GM19468 (cell line): ENCODE measurements around the gene MRFAP1L1.
"Not testable (repeated sequence)": the region's sequence is repeated elsewhere in the genome, so short reads cannot be mapped to it uniquely, and the experiment has no call there.

Experiments
- ATAC-seq: cut with Tn5 transposase; IDR thresholded peaks from one replicate; pipeline ENCODE4 v1.9.1; 2021; ENCODE audit warnings: mild to moderate bottlenecking, moderate library complexity, moderate number of reproducible peaks; ENCODE audit not compliant: unreplicated experiment; ENCODE audit errors: extremely low read depth

MRFAP1L1 gene

GRCh38 chr4:6739920-6740319 lies 30.3 kb upstream of the MRFAP1L1 start:
- no peak for ATAC-seq

DNA sequence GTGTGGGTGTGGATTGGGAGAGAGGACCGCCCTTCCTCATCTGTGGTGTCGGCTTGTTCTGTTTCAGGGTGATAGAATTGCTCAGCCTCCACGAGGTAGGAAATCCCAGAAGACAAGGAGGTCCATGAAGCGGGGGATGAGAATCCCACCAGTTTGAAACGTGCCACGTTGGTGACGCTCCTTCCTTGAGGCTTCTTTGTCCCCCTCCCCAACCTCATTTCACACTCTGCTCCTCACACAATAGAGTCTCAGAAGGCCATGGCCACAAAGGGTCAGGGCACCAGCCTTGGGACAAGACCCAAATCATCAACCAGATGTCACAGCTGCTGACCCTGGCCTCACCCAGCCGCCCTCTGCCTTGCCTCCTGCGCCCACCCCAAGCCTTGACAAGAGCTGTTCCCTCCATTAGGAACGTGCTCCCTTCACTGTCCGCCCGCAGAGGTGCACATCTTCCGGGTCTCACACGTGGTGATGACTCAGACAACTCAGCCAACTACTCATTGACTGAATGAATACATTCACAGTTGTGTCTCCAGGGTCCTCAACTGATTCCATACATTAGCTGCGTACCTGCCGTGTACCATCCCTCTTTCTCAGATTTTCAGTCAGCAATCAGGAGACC lies 24.6 kb upstream of the MRFAP1L1 start:
- no peak for ATAC-seq

DNA sequence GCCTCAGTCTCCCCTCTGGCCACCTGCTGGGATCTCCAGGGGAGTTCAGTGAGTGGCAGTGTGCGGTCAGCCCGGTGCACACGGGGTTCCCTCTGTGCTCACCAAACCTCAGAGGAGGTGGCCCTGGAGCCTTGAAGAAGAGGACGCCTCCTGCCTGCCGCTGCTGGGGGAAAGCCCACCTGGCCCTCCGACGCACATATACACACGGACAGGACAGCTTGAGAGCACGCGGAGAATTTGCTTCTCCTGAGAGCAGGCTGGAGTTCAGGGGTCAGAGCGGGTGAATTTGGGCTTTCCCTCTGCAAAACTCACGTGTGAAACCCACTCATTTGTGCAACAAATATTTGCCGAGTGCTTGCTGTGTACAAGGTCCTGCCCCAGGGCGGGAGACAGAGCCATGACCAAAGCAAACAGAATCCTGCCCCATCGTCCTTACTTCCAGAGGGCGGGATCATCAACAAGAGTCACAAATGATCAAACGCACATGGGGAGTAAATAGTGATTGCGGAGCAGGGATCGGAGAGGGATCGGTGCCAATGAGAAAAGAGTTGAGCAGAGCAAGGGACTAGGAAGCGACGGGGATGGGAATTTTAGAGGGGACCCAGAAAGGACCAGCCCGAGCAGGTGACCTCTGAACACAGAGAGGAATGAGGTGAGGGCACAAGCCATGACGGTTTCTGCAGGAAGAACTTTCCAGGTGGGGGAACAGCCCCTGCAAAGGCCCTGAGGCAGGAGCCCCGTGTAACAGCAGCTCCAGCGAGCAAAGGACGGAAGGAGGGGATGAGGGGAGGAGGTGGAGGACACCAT lies 23.9 kb upstream of the MRFAP1L1 start:
- no peak for ATAC-seq

GRCh38 chr4:6732441-6733357 lies 23.0 kb upstream of the MRFAP1L1 start:
- no peak for ATAC-seq

- ATAC-seq: no peak
Observed at GRCh38 chr4:6731780-6732179, 22.1 kb upstream of the MRFAP1L1 start.

DNA sequence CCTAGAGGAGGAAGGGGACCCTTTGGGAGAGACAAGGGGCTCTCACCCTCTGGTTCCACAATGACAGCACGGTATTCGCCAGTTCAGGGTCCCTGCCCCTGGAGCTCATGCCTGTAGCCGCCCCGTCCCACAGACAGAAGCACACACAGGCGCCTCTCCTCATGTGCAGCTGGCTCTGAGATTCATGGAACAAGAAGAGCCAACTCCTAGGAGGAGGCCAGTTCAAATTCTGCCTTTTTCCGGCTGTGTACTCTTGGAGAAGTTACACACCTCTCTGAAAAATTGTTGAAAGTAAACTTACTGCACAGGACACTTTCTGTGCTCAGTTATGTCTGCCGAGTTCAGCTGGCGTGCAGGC lies 21.6 kb upstream of the MRFAP1L1 start:
- ATAC-seq: no peak

GRCh38 chr4:6730603-6731317 lies 21.1 kb upstream of the MRFAP1L1 start:
- ATAC-seq: no peak

GRCh38 chr4:6728320-6729029 lies 18.8 kb upstream of the MRFAP1L1 start:
- no peak for ATAC-seq

- no peak for ATAC-seq
Observed at GRCh38 chr4:6727943-6728250, 18.2 kb upstream of the MRFAP1L1 start.

GRCh38 chr4:6727081-6727942 lies 17.6 kb upstream of the MRFAP1L1 start:
- no peak for ATAC-seq

DNA sequence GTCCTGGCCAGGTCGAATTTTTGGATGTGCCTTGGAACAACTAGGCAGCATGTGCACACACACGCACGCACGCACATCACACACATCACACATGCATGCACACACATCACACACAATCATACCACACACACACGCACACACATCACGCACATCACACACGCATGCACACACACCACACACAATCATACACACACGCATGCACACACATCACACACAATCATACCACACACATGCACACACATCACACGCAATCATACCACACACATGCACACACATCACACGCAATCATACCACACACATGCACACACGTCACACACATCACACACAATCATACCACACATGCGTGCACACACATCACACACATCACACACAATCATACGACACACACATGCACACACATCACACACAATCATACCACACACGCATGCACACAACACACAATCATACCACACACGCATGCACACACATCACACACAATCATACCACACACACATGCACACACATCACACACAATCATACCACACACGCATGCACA lies 15.8 kb upstream of the MRFAP1L1 start:
- not testable (repeated sequence) for ATAC-seq

DNA sequence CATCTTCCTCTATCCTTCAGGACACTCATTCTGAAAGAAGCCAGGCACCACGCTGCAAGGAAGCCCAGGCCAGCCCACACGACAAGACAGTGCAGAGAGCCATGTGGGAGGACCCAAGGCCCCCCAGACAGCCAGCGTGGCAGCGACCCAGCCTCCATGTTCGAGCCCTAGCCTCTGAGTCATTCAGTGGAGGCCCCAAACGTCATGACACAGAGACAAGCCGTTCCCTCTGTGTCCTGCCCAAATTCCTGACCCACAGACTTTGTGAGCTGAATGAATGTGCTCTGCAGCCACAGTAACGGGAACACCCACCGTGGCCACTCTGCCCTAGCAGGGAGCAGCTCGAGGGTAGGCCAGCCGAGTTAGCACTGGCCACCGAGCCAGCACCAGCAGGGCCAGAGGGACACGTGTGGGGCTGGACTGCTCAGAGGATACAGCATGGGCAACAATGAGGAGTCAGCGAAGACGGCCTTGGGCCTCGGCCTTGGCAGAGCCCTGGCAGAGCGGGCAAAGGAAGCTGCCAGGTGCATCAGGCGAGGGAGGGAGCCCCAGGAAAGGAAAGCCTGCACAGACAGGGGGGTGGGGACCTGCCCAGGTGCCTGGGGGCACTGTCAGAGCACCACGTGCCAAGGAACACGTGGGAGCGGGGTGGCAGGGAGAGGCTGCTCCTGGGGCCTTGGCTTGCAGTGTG lies 14.9 kb upstream of the MRFAP1L1 start:
- ATAC-seq: no peak

- ATAC-seq: no peak
Observed at GRCh38 chr4:6723851-6724250, 14.2 kb upstream of the MRFAP1L1 start.

GRCh38 chr4:6722891-6723290 lies 13.2 kb upstream of the MRFAP1L1 start:
- no peak for ATAC-seq

DNA sequence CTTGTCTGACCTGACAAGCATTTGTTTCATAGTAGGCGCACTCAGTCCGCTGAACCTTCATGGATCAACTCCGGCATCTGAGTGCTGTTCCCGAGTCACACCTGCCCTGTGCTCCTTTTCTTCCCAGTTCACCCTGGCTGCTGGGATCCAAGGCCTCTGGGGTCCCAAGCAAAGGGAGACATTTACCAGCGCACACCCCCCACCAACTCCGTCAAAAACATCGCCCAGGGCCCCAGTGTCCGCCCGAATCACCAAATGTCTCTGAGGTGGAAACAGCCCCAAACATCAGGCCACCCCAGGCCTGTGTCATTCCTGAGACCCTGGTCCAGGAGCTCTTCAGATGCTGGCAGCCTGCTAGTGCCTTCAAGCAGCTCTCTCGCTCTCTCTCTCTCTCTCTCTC lies 11.5 kb upstream of the MRFAP1L1 start:
- no peak for ATAC-seq

DNA sequence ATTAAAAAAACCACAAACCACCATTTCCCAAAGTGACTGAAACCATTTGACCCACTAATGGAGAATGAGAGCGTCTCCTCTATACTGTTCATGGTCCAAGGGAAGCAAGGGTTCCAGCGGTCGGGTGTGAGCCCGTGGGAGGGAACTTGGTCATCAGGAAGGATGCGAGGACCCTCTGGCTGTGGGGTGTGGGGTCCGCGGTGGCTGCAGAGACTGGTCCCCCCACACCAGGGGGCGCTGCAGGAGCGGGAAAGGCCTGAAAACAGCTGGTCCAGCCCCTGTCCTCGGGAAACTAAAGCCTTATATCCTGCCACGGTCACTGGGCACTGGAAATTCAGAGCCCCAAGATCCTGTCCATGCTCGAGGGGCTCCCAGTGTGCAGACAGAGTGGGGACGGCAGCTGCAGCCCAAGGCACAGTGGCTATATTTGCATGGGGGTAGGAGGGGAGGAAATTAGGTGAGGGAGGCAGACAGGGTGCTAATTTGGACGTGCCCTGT lies 10.6 kb upstream of the MRFAP1L1 start:
- no peak for ATAC-seq

- no peak for ATAC-seq
Observed at GRCh38 chr4:6719611-6720179, 10.0 kb upstream of the MRFAP1L1 start.
